HCT116 (cell line): ENCODE measurements around the gene TESK1. TPM values are rescaled to one million over a fixed set of nuclear protein-coding genes. Genes with fewer than 3 reads are reported as not detected.

ENCODE experiments used
- ATAC-seq: fragments of 200-7000 bp; cut with Tn5 transposase; 2 replicates; pipeline ENCODE4 v1.9.1; 2020; ENCODE audit warnings: mild to moderate bottlenecking, moderate library complexity
- BruUV-seq: library from RNA; stranded (reverse); fragments of 400-500 nt; replicated peaks from 2 replicates; lab custom pipeline; 2021; lab: Mats Ljungman, UMichigan
- CTCF ChIA-PET: fragments of 300-600 bp; sonication (Branson Sonifier 250); formaldehyde crosslinking; loops from one replicate; lab custom pipeline; 2021; ENCODE audit warnings: antibody characterized with exemption; lab: Charles Lee
- POLR2A ChIA-PET: fragments of 300-600, 350-600 bp; sonication (Branson Sonifier 250); formaldehyde crosslinking; loops from one replicate; lab custom pipeline; 2021; ENCODE audit warnings: antibody characterized with exemption; lab: Charles Lee
- RAD21 ChIA-PET, 2 experiments: fragments of 300-600 bp; sonication (Branson Sonifier 250); formaldehyde crosslinking; loops; one replicate each; lab custom pipeline; 2023; ENCODE audit warnings: low total read pairs in 2 of 2; ENCODE audit not compliant: uncharacterized antibody in 2 of 2, unreplicated experiment in 2 of 2, low non-redundant PET in 1 of 2; lab: Charles Lee
- DNase-seq: peaks from one replicate; pipeline ENCODE4 v3.0.0-alpha.2; 2010; ENCODE audit warnings: low read depth, low spot score
- H2AFZ ChIP-seq: fragments of 200-600 bp; shearing (Covaris generic), sonication (generic); 2 replicates; pipeline ENCODE4 v1.6.1; 2017; ENCODE audit warnings: low read depth, mixed run types, mixed read lengths, antibody characterized with exemption, low read length; ENCODE audit not compliant: poor library complexity, severe bottlenecking
- H3K27ac ChIP-seq: 2 replicates; pipeline ENCODE4 v1.5.1; 2012; ENCODE audit warnings: low read depth, low read length
- H3K27me3 ChIP-seq: fragments of 200-600 bp; sonication (generic); 2 replicates; pipeline ENCODE4 v1.6.1; 2016; ENCODE audit warnings: mixed run types, low read length, mixed read lengths; ENCODE audit not compliant: insufficient read depth
- H3K36me3 ChIP-seq, 2 experiments: fragments of 200-500 bp in 1 of 2; fragments of 200-600 bp in 1 of 2; sonication (Bioruptor generic) in 1 of 2; sonication (generic) in 1 of 2; 2 replicates each; pipeline versions ENCODE4 v1.5.1 to v1.6.1; 2014 to 2016; ENCODE audit warnings: low read length in 2 of 2, inconsistent platforms in 1 of 2, mixed read lengths in 1 of 2, mixed run types in 1 of 2; ENCODE audit not compliant: insufficient read depth in 2 of 2, control insufficient read depth in 1 of 2
- H3K4me1 ChIP-seq, 2 experiments: fragments of 200-600 bp in 1 of 2; sonication (generic) in 1 of 2; 2 replicates each; pipeline versions ENCODE4 v1.5.1 to v1.6.1; 2012 to 2017; ENCODE audit warnings: low read length in 2 of 2, inconsistent platforms in 1 of 2, mild to moderate bottlenecking in 1 of 2, mixed read lengths in 1 of 2, mixed run types in 1 of 2, moderate library complexity in 1 of 2; ENCODE audit not compliant: insufficient read depth in 2 of 2, control insufficient read depth in 1 of 2
- H3K4me2 ChIP-seq: fragments of 200-600 bp; sonication (generic); 2 replicates; pipeline ENCODE4 v1.6.1; 2017; ENCODE audit warnings: mixed run types, low read length, mixed read lengths
- H3K4me3 ChIP-seq, 2 experiments: fragments of 200-600 bp in 1 of 2; sonication (generic) in 1 of 2; replicated peaks in 1 of 2; 2 replicates each; pipeline ENCODE4 v1.5.1; 2011 to 2016; ENCODE audit warnings: low read length in 2 of 2, control low read depth in 1 of 2, low read depth in 1 of 2, mild to moderate bottlenecking in 1 of 2, mixed read lengths in 1 of 2, mixed run types in 1 of 2
- H3K79me2 ChIP-seq: fragments of 200-600 bp; sonication (generic); 2 replicates; pipeline ENCODE4 v1.6.1; 2017; ENCODE audit warnings: mild to moderate bottlenecking, mixed run types, low read length, moderate library complexity, mixed read lengths; ENCODE audit not compliant: insufficient read depth
- H3K9ac ChIP-seq: fragments of 200-600 bp; sonication (generic); 2 replicates; pipeline ENCODE4 v1.6.1; 2016; ENCODE audit warnings: low read length, mixed read lengths
- H3K9me2 ChIP-seq: fragments of 200-600 bp; sonication (generic), shearing (Covaris generic); 2 replicates; pipeline ENCODE4 v1.6.1; 2017; ENCODE audit warnings: mixed run types, mild to moderate bottlenecking, moderate library complexity; ENCODE audit not compliant: insufficient read depth
- H3K9me3 ChIP-seq, 2 experiments: fragments of 200-500 bp in 1 of 2; fragments of 200-600 bp in 1 of 2; sonication (Bioruptor generic) in 1 of 2; sonication (generic) in 1 of 2; 2 replicates each; pipeline ENCODE4 v1.6.1; 2014 to 2017; ENCODE audit warnings: low read length in 2 of 2, mixed read lengths in 2 of 2, inconsistent platforms in 1 of 2, low read depth in 1 of 2, mild to moderate bottlenecking in 1 of 2, mixed run types in 1 of 2, moderate library complexity in 1 of 2; ENCODE audit not compliant: control insufficient read depth in 1 of 2, insufficient read depth in 1 of 2
- H4K20me1 ChIP-seq: fragments of 200-600 bp; sonication (generic), shearing (Covaris generic); 2 replicates; pipeline ENCODE4 v1.6.1; 2017; ENCODE audit warnings: mixed run types, mild to moderate bottlenecking, moderate library complexity; ENCODE audit not compliant: insufficient read depth
- CEBPB ChIP-seq: IDR thresholded peaks from 2 replicates; pipeline ENCODE4 v1.6.1; 2012; ENCODE audit warnings: low read depth
- EZH2phosphoT487 ChIP-seq: fragments of 200-600 bp; IDR thresholded peaks from 2 replicates; pipeline ENCODE4 v1.6.1; 2018; ENCODE audit warnings: antibody characterized with exemption, borderline replicate concordance
- FOSL1 ChIP-seq: IDR thresholded peaks from 2 replicates; pipeline ENCODE4 v1.6.1; 2012; ENCODE audit warnings: low read depth
- JUND ChIP-seq: IDR thresholded peaks from 2 replicates; pipeline ENCODE4 v1.6.1; 2012
- POLR2AphosphoS5 ChIP-seq: IDR thresholded peaks from 2 replicates; pipeline ENCODE4 v1.6.1; 2011; ENCODE audit warnings: mild to moderate bottlenecking, low read depth, low read length, moderate library complexity
- RAD21 ChIP-seq: IDR thresholded peaks from 2 replicates; pipeline ENCODE4 v1.6.1; 2012; ENCODE audit warnings: low read depth, mild to moderate bottlenecking
- SIN3A ChIP-seq: IDR thresholded peaks from 2 replicates; pipeline ENCODE4 v1.6.1; 2012; ENCODE audit warnings: low read depth
- SRF ChIP-seq: IDR thresholded peaks from 2 replicates; pipeline ENCODE4 v1.6.1; 2012; ENCODE audit warnings: low read depth
- YY1 ChIP-seq: IDR thresholded peaks from 2 replicates; pipeline ENCODE4 v1.6.1; 2011; ENCODE audit warnings: low read length, low read depth, moderate library complexity, mild to moderate bottlenecking; ENCODE audit not compliant: insufficient replicate concordance; ENCODE audit errors: extremely low read depth
- ZFX ChIP-seq: fragments of 450-650 bp; IDR thresholded peaks from 2 replicates; pipeline ENCODE4 v1.6.1; 2017
- ZNF274 ChIP-seq: fragments of 200-500 bp; sonication (Bioruptor generic); IDR thresholded peaks from 2 replicates; pipeline ENCODE4 v1.6.1; 2014; ENCODE audit warnings: mild to moderate bottlenecking, low read depth, low read length, inconsistent platforms
- intact Hi-C: fragments of 100-400 bp; cut with micrococcal nuclease; formaldehyde crosslinking; loops from 2 replicates; pipeline ENCODE4 v1.10.0; 2022
- total RNA-seq: library from RNA; stranded (reverse); gene quantifications from one replicate; pipeline ENCODE4 v1.2.1, GENCODE V29; 2021; ENCODE audit not compliant: unreplicated experiment
- TF ChIP-seq, protein P1 (sequence below): IDR thresholded peaks from 2 replicates; pipeline ENCODE4 v1.6.1; 2012
- TF ChIP-seq, protein P2 (sequence below), 3 experiments: fragments of 200-600 bp in 1 of 3; sonication (generic) in 1 of 3; IDR thresholded peaks in 2 of 3; conservative IDR thresholded peaks in 1 of 3; 2 replicates each; pipeline ENCODE4 v1.5.1; 2012 to 2017; ENCODE audit warnings: low read depth in 2 of 3, low read length in 2 of 3, antibody characterized with exemption in 1 of 3, borderline replicate concordance in 1 of 3, control low read depth in 1 of 3, mild to moderate bottlenecking in 1 of 3, mixed read lengths in 1 of 3, mixed run types in 1 of 3, moderate library complexity in 1 of 3; ENCODE audit not compliant: insufficient read depth in 1 of 3
- TF ChIP-seq, protein P3 (sequence below): IDR thresholded peaks from 2 replicates; pipeline ENCODE4 v1.6.1; 2012; ENCODE audit warnings: low read depth
- TF ChIP-seq, protein P4 (sequence below): IDR thresholded peaks from 2 replicates; pipeline ENCODE4 v1.6.1; 2011; ENCODE audit warnings: mild to moderate bottlenecking, low read length, moderate library complexity; ENCODE audit not compliant: insufficient replicate concordance; ENCODE audit errors: extremely low read depth

Gene TESK1
- total RNA-seq, 1 experiment from 2014 or later, result 26.6 TPM

DNA sequence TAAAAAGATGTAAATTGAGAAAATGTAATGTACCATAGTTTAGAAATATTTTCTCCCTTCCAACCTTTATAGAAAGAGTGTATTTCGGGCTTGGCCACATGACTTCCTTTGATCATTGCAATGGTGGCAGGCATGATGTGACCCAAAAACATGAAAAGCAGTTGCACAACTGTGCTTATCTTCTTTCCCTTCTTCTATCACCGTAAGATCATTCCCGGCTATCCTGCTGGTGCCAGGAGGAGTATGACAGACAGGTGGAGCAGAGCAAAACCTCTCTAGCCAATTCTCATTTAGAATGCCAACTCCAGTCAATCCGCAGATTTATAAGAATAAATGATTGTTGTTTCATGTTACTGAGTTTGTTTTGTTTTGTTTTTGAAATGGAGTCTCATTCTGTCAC lies 10.6 kb upstream of the TESK1 start:
- no peak overlapping the region for H3K4me2 ChIP-seq
- H2AFZ ChIP-seq, result no peak overlapping the region
- H3K36me3 ChIP-seq, result no peaks in the 10 kb centered on the region
- ChIA-PET CTCF (interaction anchor here (0.7 kb wide), 1 partner anchor 695 kb away, joined by 3 read pairs; no protein-coding TSS in a partner anchor), POLR2A (no interaction called here), RAD21 (no interaction called here)
- H3K79me2 ChIP-seq, result no peaks in the 10 kb centered on the region
- no TSS peak for BruUV-seq
- peaks cover 0 to 13% of the 10 kb centered on the region in 2 experiments; a peak in 1 of 4 replicates for H3K9me3 ChIP-seq
- TF ChIP-seq, protein P1, sequence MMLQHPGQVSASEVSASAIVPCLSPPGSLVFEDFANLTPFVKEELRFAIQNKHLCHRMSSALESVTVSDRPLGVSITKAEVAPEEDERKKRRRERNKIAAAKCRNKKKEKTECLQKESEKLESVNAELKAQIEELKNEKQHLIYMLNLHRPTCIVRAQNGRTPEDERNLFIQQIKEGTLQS, result no peak
- TF ChIP-seq FOSL1 (no peak), POLR2AphosphoS5 (no peak), JUND (no peak), RAD21 (no peak), SRF (no peak), SIN3A (no peak), ZFX (no peak), CEBPB (no peak), ZNF274 (no peak), EZH2phosphoT487 (no peak), YY1 (no peak)
- TF ChIP-seq, protein P2, sequence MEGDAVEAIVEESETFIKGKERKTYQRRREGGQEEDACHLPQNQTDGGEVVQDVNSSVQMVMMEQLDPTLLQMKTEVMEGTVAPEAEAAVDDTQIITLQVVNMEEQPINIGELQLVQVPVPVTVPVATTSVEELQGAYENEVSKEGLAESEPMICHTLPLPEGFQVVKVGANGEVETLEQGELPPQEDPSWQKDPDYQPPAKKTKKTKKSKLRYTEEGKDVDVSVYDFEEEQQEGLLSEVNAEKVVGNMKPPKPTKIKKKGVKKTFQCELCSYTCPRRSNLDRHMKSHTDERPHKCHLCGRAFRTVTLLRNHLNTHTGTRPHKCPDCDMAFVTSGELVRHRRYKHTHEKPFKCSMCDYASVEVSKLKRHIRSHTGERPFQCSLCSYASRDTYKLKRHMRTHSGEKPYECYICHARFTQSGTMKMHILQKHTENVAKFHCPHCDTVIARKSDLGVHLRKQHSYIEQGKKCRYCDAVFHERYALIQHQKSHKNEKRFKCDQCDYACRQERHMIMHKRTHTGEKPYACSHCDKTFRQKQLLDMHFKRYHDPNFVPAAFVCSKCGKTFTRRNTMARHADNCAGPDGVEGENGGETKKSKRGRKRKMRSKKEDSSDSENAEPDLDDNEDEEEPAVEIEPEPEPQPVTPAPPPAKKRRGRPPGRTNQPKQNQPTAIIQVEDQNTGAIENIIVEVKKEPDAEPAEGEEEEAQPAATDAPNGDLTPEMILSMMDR (IDR thresholded peaks at IDR 0.05 in 2 of 3, conservative IDR thresholded peaks at IDR 0.05 in 1 of 3; ENCODE audit: borderline replicate concordance in 1 of 3, insufficient read depth in 1 of 3, low read depth in 2 of 3, low read length in 2 of 3), result no peak
- TF ChIP-seq, protein P3, sequence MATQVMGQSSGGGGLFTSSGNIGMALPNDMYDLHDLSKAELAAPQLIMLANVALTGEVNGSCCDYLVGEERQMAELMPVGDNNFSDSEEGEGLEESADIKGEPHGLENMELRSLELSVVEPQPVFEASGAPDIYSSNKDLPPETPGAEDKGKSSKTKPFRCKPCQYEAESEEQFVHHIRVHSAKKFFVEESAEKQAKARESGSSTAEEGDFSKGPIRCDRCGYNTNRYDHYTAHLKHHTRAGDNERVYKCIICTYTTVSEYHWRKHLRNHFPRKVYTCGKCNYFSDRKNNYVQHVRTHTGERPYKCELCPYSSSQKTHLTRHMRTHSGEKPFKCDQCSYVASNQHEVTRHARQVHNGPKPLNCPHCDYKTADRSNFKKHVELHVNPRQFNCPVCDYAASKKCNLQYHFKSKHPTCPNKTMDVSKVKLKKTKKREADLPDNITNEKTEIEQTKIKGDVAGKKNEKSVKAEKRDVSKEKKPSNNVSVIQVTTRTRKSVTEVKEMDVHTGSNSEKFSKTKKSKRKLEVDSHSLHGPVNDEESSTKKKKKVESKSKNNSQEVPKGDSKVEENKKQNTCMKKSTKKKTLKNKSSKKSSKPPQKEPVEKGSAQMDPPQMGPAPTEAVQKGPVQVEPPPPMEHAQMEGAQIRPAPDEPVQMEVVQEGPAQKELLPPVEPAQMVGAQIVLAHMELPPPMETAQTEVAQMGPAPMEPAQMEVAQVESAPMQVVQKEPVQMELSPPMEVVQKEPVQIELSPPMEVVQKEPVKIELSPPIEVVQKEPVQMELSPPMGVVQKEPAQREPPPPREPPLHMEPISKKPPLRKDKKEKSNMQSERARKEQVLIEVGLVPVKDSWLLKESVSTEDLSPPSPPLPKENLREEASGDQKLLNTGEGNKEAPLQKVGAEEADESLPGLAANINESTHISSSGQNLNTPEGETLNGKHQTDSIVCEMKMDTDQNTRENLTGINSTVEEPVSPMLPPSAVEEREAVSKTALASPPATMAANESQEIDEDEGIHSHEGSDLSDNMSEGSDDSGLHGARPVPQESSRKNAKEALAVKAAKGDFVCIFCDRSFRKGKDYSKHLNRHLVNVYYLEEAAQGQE, result no peak
- TF ChIP-seq, protein P4, sequence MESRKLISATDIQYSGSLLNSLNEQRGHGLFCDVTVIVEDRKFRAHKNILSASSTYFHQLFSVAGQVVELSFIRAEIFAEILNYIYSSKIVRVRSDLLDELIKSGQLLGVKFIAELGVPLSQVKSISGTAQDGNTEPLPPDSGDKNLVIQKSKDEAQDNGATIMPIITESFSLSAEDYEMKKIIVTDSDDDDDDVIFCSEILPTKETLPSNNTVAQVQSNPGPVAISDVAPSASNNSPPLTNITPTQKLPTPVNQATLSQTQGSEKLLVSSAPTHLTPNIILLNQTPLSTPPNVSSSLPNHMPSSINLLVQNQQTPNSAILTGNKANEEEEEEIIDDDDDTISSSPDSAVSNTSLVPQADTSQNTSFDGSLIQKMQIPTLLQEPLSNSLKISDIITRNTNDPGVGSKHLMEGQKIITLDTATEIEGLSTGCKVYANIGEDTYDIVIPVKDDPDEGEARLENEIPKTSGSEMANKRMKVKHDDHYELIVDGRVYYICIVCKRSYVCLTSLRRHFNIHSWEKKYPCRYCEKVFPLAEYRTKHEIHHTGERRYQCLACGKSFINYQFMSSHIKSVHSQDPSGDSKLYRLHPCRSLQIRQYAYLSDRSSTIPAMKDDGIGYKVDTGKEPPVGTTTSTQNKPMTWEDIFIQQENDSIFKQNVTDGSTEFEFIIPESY, result no peak
- H3K9ac ChIP-seq, result no peak overlapping the region
- H4K20me1 ChIP-seq, result no peaks in the 10 kb centered on the region
- DNase-seq (no peak), ATAC-seq (no peak)
- H3K27ac ChIP-seq, result no peak overlapping the region
- intact Hi-C loops, result no loop called here
- no peaks in the 10 kb centered on the region for H3K27me3 ChIP-seq
- no peak overlapping the region for H3K4me3 ChIP-seq
- peaks cover 0 to 4% of the 10 kb centered on the region in 2 experiments; a peak in 1 of 4 replicates for H3K4me1 ChIP-seq
- H3K9me2 ChIP-seq, result no peaks in the 10 kb centered on the region
